ENCODE data around the gene STAG1. TPM values are rescaled to one million over a fixed set of nuclear protein-coding genes. Genes with fewer than 3 reads are reported as not detected.
"Not testable (repeated sequence)": the region's sequence is repeated elsewhere in the genome, so short reads cannot be mapped to it uniquely, and the experiment has no call there.

STAG1 gene
- total RNA-seq, 2 donors from 2014 or later = 38.2 to 43.5 TPM

- Histone ChIP-seq H3K27me3 (no peaks in the 10 kb centered on the region), H3K36me3 (no peaks in the 10 kb centered on the region), H3K27ac (no peak overlapping the region), H3K4me3 (no peak overlapping the region), H3K9me3 (no peaks in the 10 kb centered on the region), H3K9ac (ENCODE audit: low read depth in 2 of 2, low read length in 2 of 2) (no peak overlapping the region), H3K4me1 (no peaks in the 10 kb centered on the region)
- no peak for TF ChIP-seq CTCF (IDR thresholded peaks at IDR 0.05)
- intact Hi-C loops (cut with DNase I) = no loop called here
- DNase-seq = no peak
Observed at GRCh38 chr3:136490646-136491405, 261.4 kb downstream of the STAG1 start.

- H3K9ac ChIP-seq (ENCODE audit: low read depth in 2 of 2, low read length in 2 of 2) = no peak overlapping the region
- H3K27me3 ChIP-seq = no peaks in the 10 kb centered on the region
- H3K4me1 ChIP-seq = no peaks in the 10 kb centered on the region
- no peak overlapping the region for H3K4me3 ChIP-seq
- intact Hi-C loops (cut with DNase I) = no loop called here
- H3K36me3 ChIP-seq = no peaks in the 10 kb centered on the region
- H3K27ac ChIP-seq = no peak overlapping the region
- no peak for TF ChIP-seq CTCF (IDR thresholded peaks at IDR 0.05)
- H3K9me3 ChIP-seq = no peaks in the 10 kb centered on the region
- no peak for DNase-seq
Observed at GRCh38 chr3:136485777-136486176, 266.4 kb downstream of the STAG1 start.

GRCh38 chr3:136476280-136476679 is 275.9 kb downstream of the STAG1 start:
- no peak overlapping the region for H3K27ac ChIP-seq
- no peaks in the 10 kb centered on the region for H3K4me1 ChIP-seq
- H3K9ac ChIP-seq (ENCODE audit: low read depth in 2 of 2, low read length in 2 of 2) = no peak overlapping the region
- H3K36me3 ChIP-seq = no peaks in the 10 kb centered on the region
- intact Hi-C loops (cut with DNase I) = no loop called here
- no peak overlapping the region for H3K4me3 ChIP-seq
- no peaks in the 10 kb centered on the region for H3K27me3 ChIP-seq
- no peak for TF ChIP-seq CTCF (IDR thresholded peaks at IDR 0.05)
- H3K9me3 ChIP-seq = no peaks in the 10 kb centered on the region
- DNase-seq = no peak

- H3K36me3 ChIP-seq; H3K9ac ChIP-seq (ENCODE audit: low read depth in 2 of 2, low read length in 2 of 2): not testable (repeated sequence)
Observed at GRCh38 chr3:136474876-136475275, 277.3 kb downstream of the STAG1 start.

GRCh38 chr3:136473716-136474326 is 278.4 kb downstream of the STAG1 start:
- intact Hi-C loops (cut with DNase I) = no loop called here
- no peak for TF ChIP-seq CTCF (IDR thresholded peaks at IDR 0.05)
- DNase-seq = no peak
- no peaks in the 10 kb centered on the region for H3K4me1 ChIP-seq
- no peak overlapping the region for H3K9ac ChIP-seq (ENCODE audit: low read depth in 2 of 2, low read length in 2 of 2)
- H3K4me3 ChIP-seq = no peak overlapping the region
- no peaks in the 10 kb centered on the region for H3K27me3 ChIP-seq
- no peaks in the 10 kb centered on the region for H3K36me3 ChIP-seq
- H3K27ac ChIP-seq = no peak overlapping the region
- H3K9me3 ChIP-seq = no peaks in the 10 kb centered on the region

More at GRCh38 chr3:136474876-136475275, 277.3 kb downstream of the STAG1 start:
- DNase-seq; H3K27ac ChIP-seq; H3K4me3 ChIP-seq; intact Hi-C loops (cut with DNase I); H3K9me3 ChIP-seq; H3K4me1 ChIP-seq; H3K27me3 ChIP-seq: not testable (repeated sequence)

GRCh38 chr3:136465296-136465695 is 286.9 kb downstream of the STAG1 start:
- DNase-seq = no peak
- no peak overlapping the region for H3K4me3 ChIP-seq
- no peaks in the 10 kb centered on the region for H3K36me3 ChIP-seq
- intact Hi-C loops (cut with DNase I) = no loop called here
- no peaks in the 10 kb centered on the region for H3K27me3 ChIP-seq
- no peak for TF ChIP-seq CTCF (IDR thresholded peaks at IDR 0.05)
- H3K27ac ChIP-seq = no peak overlapping the region
- H3K9ac ChIP-seq (ENCODE audit: low read depth in 2 of 2, low read length in 2 of 2) = no peak overlapping the region
- no peaks in the 10 kb centered on the region for H3K4me1 ChIP-seq
- no peaks in the 10 kb centered on the region for H3K9me3 ChIP-seq
